Activated CD8-positive, alpha-beta T cell treated with anti-CD3 and anti-CD28 coated beads for 36 hours (primary cell): Measurements from ENCODE around the gene SAPCD1. TPM values are rescaled to one million over a fixed set of nuclear protein-coding genes. Genes with fewer than 3 reads are reported as not detected.

Experiments used
- ATAC-seq: fragments of 200-7000 bp; cut with Tn5 transposase; one replicate; pipeline ENCODE4 v1.10.0; 2021; ENCODE audit warnings: mild to moderate bottlenecking, moderate library complexity
- CTCF ChIA-PET: fragments of 350-600 bp; sonication (Branson Sonifier 250); formaldehyde crosslinking; loops from one replicate; lab custom pipeline; 2021; ENCODE audit warnings: antibody characterized with exemption; lab: Charles Lee
- POLR2A ChIA-PET: fragments of 350-600 bp; sonication (Branson Sonifier 250); formaldehyde crosslinking; loops from one replicate; lab custom pipeline; 2021; ENCODE audit warnings: antibody characterized with exemption; lab: Charles Lee
- DNase-seq: peaks from one replicate; pipeline ENCODE4 v3.0.0-alpha.2; 2020
- H3K27ac Mint-ChIP-seq: one replicate; pipeline ENCODE4 v1.8.0; 2021; ENCODE audit warnings: mild to moderate bottlenecking, mixed read lengths
- H3K27me3 Mint-ChIP-seq: one replicate; pipeline ENCODE4 v1.8.0; 2021; ENCODE audit warnings: mixed read lengths
- H3K36me3 Mint-ChIP-seq: one replicate; pipeline ENCODE4 v1.8.0; 2021; ENCODE audit warnings: low read depth, mixed read lengths
- H3K4me1 Mint-ChIP-seq: one replicate; pipeline ENCODE4 v1.8.0; 2021; ENCODE audit warnings: low read depth, mixed read lengths
- H3K4me3 Mint-ChIP-seq: one replicate; pipeline ENCODE4 v1.8.0; 2021; ENCODE audit warnings: mild to moderate bottlenecking, moderate library complexity, mixed read lengths
- H3K9me3 Mint-ChIP-seq: one replicate; pipeline ENCODE4 v1.8.0; 2021; ENCODE audit warnings: mixed read lengths
- intact Hi-C: fragments of 100-400 bp; cut with micrococcal nuclease; formaldehyde crosslinking; loops from one replicate; pipeline ENCODE4 v1.10.0; 2022
- total RNA-seq, 2 experiments: library from RNA; stranded (reverse); gene quantifications; one replicate each; pipeline ENCODE4 v1.2.3, GENCODE V29; 2021
- TF ChIP-seq, protein P1 (sequence below): fragments of 200-600 bp; IDR thresholded peaks from one replicate; pipeline ENCODE4 v1.8.0; 2022; ENCODE audit warnings: antibody characterized with exemption, mild to moderate bottlenecking

SAPCD1 gene
- total RNA-seq: 10 to 100 TPM; 13.6 to 18.7 TPM

DNA sequence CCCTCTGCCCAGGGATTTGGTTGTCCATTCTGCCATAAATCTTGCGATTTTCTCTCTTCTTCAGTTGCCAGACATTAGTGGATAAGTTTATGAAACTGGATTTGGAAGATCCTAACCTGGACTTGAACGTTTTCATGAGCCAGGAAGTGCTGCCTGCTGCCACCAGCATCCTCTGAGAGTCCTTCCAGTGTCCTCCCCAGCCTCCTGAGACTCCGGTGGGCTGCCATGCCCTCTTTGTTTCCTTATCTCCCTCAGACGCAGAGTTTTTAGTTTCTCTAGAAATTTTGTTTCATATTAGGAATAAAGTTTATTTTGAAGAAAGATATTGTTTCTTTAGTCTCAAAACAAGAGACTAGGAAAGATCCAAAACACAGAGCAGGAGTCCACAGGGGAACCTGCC lies at the start of gene SAPCD1:
Gene SAPCD1, plus strand, starts transcription at position 301 of the 400 bp plus-strand sequence. CDS start 399 bp downstream, outside the sequence.
- H3K27me3 Mint-ChIP-seq: no peaks in the 10 kb centered on the region
- no peak for DNase-seq
- H3K4me3 Mint-ChIP-seq: no peak within 1 kb of the TSS
- intact Hi-C loops: no loop called here
- TF ChIP-seq, protein P1, sequence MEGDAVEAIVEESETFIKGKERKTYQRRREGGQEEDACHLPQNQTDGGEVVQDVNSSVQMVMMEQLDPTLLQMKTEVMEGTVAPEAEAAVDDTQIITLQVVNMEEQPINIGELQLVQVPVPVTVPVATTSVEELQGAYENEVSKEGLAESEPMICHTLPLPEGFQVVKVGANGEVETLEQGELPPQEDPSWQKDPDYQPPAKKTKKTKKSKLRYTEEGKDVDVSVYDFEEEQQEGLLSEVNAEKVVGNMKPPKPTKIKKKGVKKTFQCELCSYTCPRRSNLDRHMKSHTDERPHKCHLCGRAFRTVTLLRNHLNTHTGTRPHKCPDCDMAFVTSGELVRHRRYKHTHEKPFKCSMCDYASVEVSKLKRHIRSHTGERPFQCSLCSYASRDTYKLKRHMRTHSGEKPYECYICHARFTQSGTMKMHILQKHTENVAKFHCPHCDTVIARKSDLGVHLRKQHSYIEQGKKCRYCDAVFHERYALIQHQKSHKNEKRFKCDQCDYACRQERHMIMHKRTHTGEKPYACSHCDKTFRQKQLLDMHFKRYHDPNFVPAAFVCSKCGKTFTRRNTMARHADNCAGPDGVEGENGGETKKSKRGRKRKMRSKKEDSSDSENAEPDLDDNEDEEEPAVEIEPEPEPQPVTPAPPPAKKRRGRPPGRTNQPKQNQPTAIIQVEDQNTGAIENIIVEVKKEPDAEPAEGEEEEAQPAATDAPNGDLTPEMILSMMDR: no peak
- no peak for ATAC-seq
- ChIA-PET POLR2A (interaction anchor here (0.9 to 1.1 kb wide), 2 partner anchors 11 kb away, joined by 3 to 4 read pairs; no protein-coding TSS in a partner anchor), CTCF (interaction anchor here (1.0 kb wide), 1 partner anchor 8 kb away, joined by 4 read pairs; no protein-coding TSS in a partner anchor)
- H3K9me3 Mint-ChIP-seq: no peaks in the 10 kb centered on the region
- peaks cover 44% of the 10 kb centered on the region for H3K36me3 Mint-ChIP-seq
- no peaks in the 10 kb centered on the region for H3K4me1 Mint-ChIP-seq
- H3K27ac Mint-ChIP-seq: no peak within 1 kb of the TSS

DNA sequence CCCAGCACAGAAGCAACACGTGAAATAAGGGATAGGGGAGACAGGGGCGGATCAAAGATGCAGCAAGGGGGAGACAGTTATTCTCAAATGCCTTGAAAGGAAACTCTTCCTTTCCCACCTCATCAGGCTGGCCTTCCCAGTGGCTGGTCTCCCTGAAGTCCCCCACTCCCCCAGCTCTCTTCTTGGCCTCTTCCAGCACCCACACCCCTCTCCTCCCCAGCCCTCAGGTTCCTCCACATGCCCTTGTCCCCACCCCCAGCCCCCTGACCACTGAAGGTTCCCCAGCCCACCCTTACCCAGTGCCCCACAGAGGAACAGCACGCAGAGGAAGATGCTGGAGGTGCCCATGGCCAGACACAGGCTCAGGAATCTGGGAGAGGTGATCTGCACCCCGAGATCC lies 49.0 kb upstream of the SAPCD1 start:
- H3K36me3 Mint-ChIP-seq: no peaks in the 10 kb centered on the region
- H3K27me3 Mint-ChIP-seq: no peaks in the 10 kb centered on the region
- H3K4me1 Mint-ChIP-seq: peaks cover 14% of the 10 kb centered on the region
- CTCF ChIA-PET: interaction anchor here (0.8 to 2.7 kb wide), 6 partner anchors 16 to 94 kb away, joined by 3 to 11 read pairs (median 4); partner anchors contain the start of genes CLIC1, DDAH2 and LSM2
- no peak overlapping the region for H3K27ac Mint-ChIP-seq
- H3K4me3 Mint-ChIP-seq: no peak overlapping the region
- POLR2A ChIA-PET: interaction anchor here (1.2 to 2.8 kb wide), 3 partner anchors 10 to 16 kb away, joined by 5 to 11 read pairs (median 5); partner anchors contain the start of genes ABHD16A and DDAH2
- intact Hi-C loops: no loop called here
- TF ChIP-seq, protein P1: no peak
- ATAC-seq (no peak), DNase-seq (no peak)
- H3K9me3 Mint-ChIP-seq: no peaks in the 10 kb centered on the region

DNA sequence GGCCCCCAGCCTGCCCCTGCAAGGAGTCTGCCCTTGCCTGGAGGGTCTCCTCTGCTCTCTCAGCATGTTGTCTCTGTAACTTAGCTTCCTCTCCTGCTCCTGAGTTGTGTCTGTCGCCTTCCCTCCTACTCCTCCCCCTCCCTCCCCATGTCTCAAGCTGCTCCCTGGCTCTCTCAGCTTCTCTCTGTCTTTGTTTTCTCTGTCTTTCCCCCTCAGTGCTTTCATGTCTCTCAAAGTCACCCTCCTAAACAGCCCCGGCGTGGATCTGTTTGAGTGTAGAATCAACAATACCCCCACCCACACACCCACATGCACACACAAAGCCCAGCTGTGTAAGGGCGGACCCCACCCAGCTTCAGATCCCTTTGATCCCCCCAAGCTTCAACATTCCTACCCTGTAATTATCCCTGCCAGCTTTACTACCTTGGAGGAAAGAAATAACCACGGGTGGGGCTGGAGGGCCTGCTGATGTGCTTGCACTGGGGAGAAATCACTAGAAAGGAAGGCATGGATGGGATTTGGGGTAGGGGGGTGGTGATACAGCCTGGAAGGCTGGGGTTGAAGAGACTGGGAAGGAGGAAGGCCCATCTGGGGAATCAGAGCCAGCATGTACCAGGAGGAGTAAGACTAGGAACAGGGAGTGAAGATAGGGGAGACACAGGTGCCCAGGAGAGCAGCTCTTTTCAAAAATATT lies 48.3 kb upstream of the SAPCD1 start:
- TF ChIP-seq, protein P1: no peak
- ATAC-seq (no peak), DNase-seq (no peak)
- H3K9me3 Mint-ChIP-seq: no peaks in the 10 kb centered on the region
- no peaks in the 10 kb centered on the region for H3K27me3 Mint-ChIP-seq
- no peak overlapping the region for H3K27ac Mint-ChIP-seq
- POLR2A ChIA-PET: interaction anchor here (0.9 to 2.8 kb wide), 4 partner anchors 10 to 19 kb away, joined by 3 to 11 read pairs (median 4); partner anchors contain the start of genes ABHD16A and DDAH2
- CTCF ChIA-PET: interaction anchor here (0.8 to 2.7 kb wide), 8 partner anchors 16 to 93 kb away, joined by 3 to 11 read pairs (median 4); partner anchors contain the start of genes CLIC1, DDAH2 and LSM2
- peaks cover 14% of the 10 kb centered on the region for H3K4me1 Mint-ChIP-seq
- no peaks in the 10 kb centered on the region for H3K36me3 Mint-ChIP-seq
- intact Hi-C loops: no loop called here
- H3K4me3 Mint-ChIP-seq: no peak overlapping the region

DNA sequence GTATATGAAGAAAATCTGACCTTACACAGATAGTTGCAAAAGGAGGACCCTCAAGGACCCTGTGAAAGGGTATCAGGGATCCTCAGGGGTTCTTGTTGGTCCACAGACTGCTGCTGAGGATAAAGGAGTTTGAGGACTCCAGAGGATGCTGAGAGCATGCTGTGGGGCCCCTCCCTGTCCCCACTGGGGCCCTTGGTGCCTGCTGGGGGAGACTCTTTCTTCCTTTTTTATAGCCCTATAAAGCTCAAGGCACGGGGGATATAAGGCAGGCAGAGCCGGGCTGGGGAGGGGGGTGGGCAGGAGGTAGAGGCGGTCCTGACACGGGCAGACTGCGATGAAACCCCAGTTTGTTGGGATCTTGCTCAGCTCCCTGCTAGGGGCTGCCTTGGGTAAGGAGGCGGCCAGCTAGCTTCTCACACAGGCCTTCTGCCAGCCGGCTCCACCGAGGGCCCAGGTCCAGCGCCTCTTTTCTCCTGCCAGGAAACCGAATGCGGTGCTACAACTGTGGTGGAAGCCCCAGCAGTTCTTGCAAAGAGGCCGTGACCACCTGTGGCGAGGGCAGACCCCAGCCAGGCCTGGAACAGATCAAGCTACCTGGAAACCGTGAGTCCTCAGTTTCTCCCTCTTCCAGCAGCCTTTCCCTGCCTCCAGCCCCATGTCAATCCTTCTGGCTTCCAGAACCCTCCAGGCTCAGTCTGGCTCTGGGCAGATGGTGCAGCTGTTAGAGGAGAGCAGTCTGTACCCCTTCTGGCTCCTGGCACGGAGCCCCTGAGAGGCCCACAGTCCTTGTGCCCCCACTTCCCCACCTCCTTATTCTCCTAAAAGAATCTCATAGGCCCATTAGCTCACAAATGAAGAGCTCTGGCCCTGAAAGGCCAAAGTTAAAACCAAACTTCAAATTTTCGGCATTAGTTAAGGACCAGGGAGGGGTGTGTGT lies 47.2 kb upstream of the SAPCD1 start, which contains the start of gene LY6G6D:
Gene LY6G6D, plus strand, starts transcription at position 327 of the 937 bp plus-strand sequence. Its CDS starts 8 bp downstream, at position 335.
- Mint-ChIP-seq H3K9me3 (no peaks in the 10 kb centered on the region), H3K27me3 (no peaks in the 10 kb centered on the region), H3K27ac (no peak within 1 kb of the TSS), H3K36me3 (no peaks in the 10 kb centered on the region), H3K4me1 (peaks cover 14% of the 10 kb centered on the region), H3K4me3 (no peak within 1 kb of the TSS)
- POLR2A ChIA-PET: interaction anchor here (0.6 to 2.8 kb wide), 4 partner anchors 9 to 51 kb away, joined by 3 to 11 read pairs (median 4); partner anchors contain the start of genes DDAH2 and GPANK1
- ATAC-seq (no peak), DNase-seq (no peak)
- CTCF ChIA-PET: interaction anchor here (1.2 to 2.7 kb wide), 5 partner anchors 14 to 91 kb away, joined by 3 to 11 read pairs (median 5); partner anchors contain the start of gene DDAH2
- intact Hi-C loops: no loop called here
- TF ChIP-seq, protein P1: no peak
